Left forelimb (tissue), 1 donor: ENCODE measurements around the gene PASD1.
"Not testable (repeated sequence)": the region's sequence is repeated elsewhere in the genome, so short reads cannot be mapped to it uniquely, and the experiment has no call there.

Experiments
- DNase-seq: peaks from one replicate; pipeline ENCODE4 v3.0.0-alpha.2; 2018; ENCODE audit warnings: low spot score

PASD1 gene

DNA sequence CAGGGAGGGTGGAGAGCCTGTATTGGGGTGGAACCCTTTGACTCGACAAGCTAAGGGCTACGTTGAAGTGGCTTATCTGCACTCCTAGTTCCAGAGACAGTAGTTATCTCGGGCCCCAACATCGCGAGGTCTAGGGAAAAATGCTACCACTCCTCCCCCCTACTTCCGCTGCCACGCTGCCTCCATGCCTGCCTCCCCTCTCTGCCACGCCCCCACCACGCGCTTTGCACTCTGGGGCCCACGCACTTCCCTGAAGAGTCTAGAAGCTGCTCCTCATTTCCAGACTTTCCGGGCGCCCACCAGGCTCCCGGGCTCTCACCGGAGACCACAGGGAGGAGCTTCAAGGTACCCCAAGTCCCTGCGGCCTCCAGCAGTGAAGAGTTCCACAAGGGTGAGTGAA, at the start of gene PASD1:
Gene PASD1 (plus strand): TSS at position 227 of the 400 bp plus-strand sequence. CDS start 37,879 bp downstream, outside the sequence.
- no peak for DNase-seq

DNA sequence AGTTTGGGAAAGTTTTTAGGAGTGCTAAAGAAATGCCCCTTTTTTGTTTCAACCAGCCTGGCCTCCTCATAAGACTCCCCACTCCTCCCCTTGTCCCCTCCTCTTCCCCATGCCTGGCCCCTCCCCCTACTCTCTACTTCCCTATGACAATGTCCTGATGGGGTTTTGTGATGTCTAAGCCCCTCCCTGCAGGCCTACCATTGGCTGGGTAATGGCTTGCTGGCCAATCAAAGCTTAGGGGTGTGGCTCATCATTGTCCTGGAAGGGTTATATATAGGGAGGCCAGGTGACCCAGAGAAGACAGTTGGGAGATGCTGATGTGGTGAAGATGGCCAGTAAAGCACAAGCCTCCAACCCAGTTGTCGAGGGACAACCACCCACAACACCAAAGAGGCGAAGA, 48.2 kb upstream of the PASD1 start:
- no peak for DNase-seq

GRCh38 chrX:151516538-151517187, 46.8 kb upstream of the PASD1 start:
- DNase-seq = no peak

DNA sequence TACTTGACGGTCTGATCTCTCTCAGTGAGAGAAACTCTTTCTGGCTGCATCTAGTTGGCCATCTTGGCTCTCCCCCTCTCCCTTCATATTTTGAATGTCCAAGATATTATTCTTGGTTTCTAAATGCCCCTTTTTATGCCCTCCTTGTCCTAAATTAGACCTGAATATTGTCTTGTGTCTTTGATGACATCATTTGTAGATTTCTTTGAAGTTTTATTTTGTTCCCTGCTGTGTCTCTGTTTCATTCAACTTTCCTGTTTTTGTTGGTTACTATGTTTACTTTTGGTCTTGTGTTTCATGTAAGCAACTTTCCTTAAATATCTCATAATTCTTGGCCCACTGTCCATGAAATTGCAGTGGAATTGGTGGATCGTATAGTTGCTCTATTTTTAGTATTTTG, 46.1 kb upstream of the PASD1 start:
- no peak for DNase-seq

DNA sequence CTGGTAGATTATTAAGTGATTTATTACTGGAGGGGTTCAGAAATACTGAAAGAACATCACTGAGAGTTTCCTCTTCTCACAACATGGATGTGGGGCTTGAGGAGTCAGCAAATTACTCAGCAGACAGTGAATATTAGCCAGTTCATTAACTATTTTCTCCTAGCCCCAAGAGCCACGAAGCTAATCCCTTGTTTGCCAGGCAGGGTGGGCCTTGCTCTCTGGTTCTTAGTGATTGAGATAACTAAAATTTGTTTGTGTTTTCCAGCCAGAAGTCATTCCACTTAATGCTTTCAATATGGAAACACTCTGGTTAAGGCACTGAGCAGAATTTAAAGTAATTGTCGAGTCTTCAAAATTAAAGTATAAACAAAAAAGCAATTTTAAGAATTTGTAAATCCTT, 40.1 kb upstream of the PASD1 start:
- no peak for DNase-seq

- no peak for DNase-seq
Measured at GRCh38 chrX:151536571-151536970, 26.9 kb upstream of the PASD1 start.

GRCh38 chrX:151537572-151537971, 25.9 kb upstream of the PASD1 start:
- no peak for DNase-seq

DNA sequence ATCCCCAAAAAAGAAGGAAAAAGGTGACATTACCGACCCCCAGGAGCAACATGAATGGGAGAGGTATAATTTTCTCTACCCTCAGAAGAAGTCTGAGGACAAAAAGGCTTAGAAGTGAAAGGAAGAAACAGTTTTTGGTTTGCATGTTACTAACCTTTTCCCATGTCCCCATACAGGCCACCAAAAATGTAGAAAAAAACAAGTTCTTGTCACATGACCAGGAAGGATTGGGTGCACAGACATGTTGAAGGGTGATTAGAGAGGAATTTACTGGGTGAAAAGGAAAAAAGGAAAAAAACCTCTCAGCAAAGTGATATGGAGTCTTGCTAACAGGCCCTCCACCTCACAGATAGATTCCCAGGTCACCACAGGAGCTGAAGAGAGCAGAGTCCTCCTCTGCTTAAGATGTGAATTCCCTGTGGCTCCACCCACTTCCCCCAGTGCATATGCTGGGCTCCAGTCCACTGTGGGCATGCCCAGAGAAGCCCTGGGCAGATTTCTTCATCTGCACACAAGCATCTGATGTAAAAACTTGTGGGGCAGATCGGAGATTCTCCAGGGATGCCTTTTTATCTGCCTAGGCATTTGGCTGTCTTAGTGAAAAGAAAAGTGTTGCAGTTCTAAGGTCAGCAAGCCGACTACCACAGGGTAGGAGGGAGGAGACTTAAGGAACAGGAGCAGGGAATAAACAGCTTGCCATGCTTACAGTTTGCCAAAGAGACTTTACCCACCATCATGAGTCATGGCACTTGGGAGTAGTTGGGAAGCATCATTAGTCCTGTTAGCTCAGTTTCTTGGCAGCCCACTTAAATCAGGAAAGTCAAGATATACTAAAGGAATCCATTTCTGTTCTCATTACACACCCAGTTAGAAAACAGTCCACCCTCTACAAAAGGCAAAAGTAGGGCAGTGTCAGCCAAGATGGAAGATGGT, 25.0 kb upstream of the PASD1 start:
- no peak for DNase-seq

DNA sequence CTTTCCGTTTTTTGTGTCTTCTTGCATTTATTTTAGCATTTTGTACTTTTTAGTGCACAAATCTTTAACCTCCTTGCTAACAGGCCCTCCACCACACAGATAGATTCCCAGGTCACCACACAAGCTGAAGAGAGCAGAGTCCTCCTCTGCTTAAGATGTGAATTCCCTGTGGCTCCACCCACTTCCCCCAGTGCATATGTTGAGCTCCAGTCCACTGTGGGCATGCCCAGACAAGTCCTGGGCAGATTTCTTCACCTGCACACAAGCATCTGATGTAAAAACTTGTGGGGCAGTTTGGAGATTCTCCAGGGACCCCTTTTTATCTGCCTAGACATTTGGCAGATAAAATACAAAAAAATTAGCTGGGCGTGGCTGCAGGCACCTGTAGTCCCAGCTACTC, 19.8 kb upstream of the PASD1 start:
- no peak for DNase-seq

DNA sequence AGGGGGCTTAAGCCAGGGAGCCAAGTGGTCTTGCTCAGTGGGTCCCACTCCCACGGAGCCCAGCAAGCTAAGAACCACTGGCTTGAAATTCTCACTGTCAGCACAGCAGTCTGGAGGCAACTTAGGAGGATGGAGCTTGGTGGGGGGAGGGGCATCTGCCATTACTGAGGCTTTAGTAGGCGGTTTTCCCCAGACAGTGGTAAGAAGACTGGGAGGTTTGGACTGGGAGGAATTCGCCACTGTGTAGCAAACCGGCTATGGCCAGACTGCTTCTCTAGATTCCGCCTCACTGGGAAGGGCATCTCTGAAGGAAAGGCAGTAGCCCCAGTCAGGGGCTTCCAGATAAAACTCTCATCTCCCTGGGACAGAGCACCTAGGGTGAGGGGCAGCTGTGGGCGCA, 17.2 kb upstream of the PASD1 start:
- DNase-seq = not testable (repeated sequence)

- not testable (repeated sequence) for DNase-seq
Measured at GRCh38 chrX:151551176-151551575, 12.3 kb upstream of the PASD1 start.

GRCh38 chrX:151552743-151553142, 10.7 kb upstream of the PASD1 start:
- no peak for DNase-seq

GRCh38 chrX:151555301-151555700, 8.2 kb upstream of the PASD1 start:
- not testable (repeated sequence) for DNase-seq

DNA sequence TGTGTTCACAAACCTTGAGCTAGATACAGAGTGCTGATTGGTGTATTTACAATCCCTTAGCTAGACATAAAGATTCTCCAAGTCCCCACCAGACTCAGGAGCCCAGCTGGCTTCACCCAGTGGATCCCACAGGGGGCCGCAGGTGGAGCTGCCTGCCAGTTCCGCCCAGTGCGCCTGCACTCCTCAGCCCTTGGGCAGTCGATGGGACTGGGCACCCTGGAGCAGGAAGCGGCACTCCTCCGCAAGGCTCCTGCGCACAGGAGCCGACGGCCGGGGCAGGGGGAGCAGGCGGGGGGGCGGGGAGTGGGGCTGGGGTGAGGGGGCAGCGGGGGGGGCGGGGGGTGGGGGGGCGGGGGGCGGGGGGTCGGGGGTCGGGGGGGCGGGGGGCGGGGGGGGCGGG, 990 bp upstream of the PASD1 start:
- DNase-seq = not testable (repeated sequence)

DNA sequence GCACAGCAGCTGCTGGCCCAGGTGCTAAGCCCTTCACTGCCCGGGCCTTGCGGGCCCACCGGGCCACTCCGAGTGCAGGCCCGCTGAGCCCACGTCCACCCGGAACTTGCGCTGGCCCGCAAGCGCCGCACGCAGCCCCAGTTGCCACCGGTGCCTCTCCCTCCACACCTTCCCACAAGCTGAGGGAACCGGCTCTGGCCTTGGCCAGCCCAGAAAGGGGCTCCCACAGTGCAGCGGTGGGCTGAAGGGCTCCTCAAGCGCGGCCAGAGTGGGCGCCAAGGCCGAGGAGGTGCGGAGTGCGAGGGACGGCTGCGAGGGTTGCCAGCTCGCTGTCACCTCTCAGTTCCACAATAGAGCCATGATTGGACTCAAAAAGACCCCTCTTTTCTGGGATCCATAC, 472 bp upstream of the PASD1 start:
- not testable (repeated sequence) for DNase-seq

DNA sequence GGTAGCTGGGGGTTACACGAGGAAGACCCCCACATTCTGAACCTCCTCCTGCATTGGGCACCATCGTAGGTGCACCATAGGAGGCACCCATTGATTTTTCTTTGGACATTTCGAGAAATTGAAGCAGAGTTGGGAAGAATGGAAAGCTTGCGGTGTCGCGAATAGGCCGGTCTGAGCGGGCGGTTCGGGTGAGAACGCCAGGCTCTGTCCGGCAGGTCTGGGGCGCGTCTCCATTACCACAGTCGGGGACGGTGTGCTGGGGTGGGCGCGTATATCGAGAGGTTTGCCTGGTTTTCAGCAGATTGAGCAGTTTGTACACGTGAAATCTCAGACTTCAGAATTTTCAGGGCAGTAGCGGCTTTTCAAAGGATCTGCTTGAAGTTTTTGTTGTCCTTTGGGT, 560 bp downstream of the PASD1 start:
- no peak for DNase-seq

DNA sequence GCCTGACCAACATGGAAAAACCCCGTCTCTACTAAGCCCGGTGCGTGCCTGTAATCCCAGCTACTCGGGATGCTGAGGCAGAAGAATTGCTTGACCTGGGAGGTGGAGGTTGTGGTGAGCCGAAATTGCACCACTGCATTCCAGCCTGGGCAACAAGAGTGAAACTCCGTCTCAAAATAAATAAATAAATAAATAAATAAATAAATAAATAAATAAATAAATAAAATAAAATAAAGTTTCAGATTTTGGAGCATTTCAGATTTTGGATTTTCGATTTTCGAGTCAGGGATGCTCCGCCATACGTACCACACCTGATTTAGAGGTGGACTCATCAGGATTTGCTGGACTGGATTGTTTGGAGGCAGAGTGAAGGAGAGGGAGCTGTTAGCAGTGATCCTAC, 3.4 kb downstream of the PASD1 start:
- not testable (repeated sequence) for DNase-seq

- no peak for DNase-seq
Measured at GRCh38 chrX:151570561-151570960, 7.1 kb downstream of the PASD1 start.

- DNase-seq = not testable (repeated sequence)
Measured at GRCh38 chrX:151593384-151593783, 29.9 kb downstream of the PASD1 start.

GRCh38 chrX:151596282-151596681, 32.8 kb downstream of the PASD1 start:
- no peak for DNase-seq

- no peak for DNase-seq
Measured at GRCh38 chrX:151604931-151605330, 41.5 kb downstream of the PASD1 start.

DNA sequence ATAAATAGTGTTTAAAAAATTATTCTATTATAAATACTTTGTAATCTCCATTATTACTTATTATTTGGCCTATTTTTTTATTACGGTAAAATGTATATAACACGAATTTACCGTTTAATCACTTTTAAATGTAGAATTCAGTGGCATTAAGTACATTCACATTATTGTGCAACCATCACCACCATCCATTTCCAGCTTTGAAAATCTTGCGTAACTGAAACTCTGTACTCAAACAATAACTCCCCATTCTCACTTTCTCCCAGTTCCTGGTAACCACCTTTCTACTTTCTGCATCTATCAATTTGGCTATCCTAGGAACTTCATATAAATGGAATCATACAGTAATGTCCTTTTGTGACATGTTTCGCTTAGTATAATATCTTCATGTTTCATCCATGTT, 45.7 kb downstream of the PASD1 start:
- DNase-seq = no peak

DNA sequence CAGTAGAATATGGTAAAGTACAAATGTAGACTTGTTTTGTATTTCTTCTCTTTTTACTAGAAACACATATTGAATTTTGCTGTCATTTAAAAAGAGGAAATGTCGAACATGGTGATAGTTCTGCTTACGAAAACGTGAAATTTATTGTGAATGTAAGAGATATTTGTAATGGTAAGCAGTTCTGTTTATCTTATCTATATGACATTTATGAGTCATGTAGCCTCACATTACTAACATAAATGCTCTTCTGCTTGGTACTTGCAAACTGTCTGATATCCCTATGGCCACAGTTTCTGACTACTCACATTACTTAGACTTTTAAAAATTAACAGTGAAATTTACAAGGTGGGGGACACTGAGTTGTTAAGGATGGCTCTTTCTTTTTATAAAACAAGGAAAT, 57.9 kb downstream of the PASD1 start:
- no peak for DNase-seq
